ENCODE results near the gene B3GNT4.
"Not testable (repeated sequence)": the region's sequence is repeated elsewhere in the genome, so short reads cannot be mapped to it uniquely, and the experiment has no call there.

The B3GNT4 gene

GRCh38 chr12:122189626-122190475 is 13.7 kb upstream of the B3GNT4 start:
- DNase-seq (ENCODE audit: low spot score): no peak

DNA sequence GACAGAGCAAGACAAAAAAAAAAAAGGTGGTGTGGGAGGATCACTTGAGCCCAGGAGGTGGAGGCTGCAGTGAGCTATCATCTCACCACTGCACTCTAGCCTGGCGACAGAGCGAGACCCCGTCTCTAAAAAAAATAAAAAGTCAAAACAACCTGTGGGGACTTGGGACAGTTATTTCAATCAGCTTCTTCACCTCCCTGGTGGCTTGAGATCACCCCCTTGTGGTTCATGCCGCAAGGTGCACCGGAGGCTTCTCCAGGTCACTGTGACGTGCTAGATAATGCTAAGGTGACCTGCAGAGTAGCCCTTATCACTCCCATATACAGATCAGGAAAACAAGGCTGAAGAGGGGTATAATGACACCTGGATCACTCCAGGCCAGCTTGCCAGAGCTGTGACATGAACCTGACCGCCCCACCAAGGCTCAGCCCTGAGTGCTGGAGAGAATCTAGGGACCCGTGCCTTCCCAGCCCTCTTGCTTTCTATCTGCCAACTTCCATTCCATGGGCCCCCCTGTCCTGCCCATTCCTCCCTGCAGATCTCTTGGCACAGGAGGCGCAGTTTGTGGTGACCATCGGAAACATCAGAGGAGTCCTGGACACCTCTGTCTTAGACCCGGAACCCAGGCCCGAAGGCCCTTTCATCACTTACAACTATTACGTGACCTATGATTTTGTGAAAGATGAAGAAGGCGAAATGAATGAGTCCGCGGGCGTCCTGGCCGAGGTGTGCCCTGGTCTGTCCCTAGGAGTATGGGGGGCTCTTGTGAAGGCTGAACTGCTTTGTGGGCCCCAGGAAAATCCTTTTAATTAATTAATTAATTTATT is 12.5 kb upstream of the B3GNT4 start:
- DNase-seq (ENCODE audit: low spot score): no peak

- no peak for DNase-seq (ENCODE audit: low spot score)
These were observed 11.1 kb upstream of the B3GNT4 start for GRCh38 chr12:122192441-122192840.

- no peak for DNase-seq (ENCODE audit: low spot score)
These were observed 8.7 kb upstream of the B3GNT4 start for GRCh38 chr12:122194804-122195203.

DNA sequence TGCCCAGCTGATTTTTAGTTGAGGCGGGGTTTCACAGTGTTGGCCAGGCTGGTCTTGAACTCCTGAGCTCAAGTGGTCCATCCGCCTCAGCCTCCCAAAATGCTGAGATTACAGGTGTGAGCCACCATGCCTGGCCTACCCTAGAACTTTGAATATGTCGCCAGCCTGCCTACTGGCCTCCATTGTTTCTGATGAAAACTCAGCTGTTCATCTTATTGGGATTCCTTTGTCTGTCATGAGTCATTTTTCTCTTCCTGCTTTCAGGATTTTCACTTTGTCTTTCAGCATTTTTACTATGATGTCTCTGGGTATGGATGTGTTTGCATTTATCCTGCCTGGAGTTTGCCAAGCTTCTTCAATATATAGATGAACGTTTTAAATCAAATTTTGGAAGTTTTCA is 8.1 kb upstream of the B3GNT4 start:
- DNase-seq (ENCODE audit: low spot score): no peak

DNA sequence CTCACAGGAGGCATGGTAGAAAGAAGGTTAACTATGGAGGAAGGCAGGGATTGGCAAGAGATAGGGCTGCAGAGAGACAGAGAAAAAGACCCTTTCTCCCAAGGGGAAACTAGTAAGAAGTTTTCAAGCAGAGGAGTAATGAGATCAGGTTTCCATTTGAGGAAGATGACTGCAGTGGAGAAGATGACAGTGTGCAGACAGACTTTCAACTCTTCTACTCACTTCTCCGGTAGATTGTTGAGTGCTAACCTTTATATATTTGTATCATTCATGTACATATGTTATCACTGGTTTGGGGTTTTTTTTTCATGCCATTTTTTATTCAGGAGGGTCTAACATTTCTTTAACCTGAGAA is 5.9 kb upstream of the B3GNT4 start:
- no peak for DNase-seq (ENCODE audit: low spot score)

DNA sequence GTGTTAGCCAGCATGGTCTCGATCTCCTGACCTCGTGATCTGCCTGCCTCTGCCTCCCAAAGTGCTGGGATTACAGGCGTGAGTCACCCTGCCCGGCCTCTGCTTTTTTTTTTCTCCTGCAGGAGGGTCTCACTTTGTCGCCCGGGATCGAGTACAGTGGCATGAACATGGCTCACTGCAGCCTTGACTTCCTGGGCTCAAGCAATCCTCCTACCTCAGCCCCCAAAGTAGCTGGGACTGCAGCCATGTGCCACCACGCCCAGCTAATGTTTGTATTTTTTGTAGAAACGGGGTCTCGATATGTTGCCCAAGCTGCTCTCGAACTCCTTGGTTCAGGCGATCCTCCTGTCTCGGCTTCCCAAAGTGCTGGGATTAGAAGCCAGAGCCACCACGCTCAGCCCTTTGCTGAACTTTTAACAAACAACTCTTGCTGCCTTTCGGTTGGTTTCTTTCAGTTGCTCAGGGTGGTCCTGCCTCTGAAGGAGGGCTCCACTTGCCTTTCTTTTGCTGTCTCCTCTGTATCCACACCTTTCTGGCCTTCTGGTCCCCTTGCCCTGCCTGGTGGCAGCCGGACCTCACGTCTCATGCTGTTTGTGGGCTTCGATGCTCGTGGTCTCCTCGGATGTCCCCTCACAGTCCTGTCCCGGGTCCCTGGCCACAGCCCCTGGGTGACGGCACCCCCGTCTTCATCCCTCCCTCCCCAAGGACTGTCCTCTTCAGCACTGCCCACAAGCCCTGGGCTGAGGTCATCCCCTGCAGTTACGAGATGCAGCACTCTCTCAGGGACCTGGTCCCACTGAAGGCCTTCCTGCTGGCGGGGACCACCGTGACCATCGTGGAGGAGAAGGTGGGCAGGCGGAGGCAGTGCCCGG is 3.8 kb upstream of the B3GNT4 start:
- DNase-seq (ENCODE audit: low spot score): no peak

DNA sequence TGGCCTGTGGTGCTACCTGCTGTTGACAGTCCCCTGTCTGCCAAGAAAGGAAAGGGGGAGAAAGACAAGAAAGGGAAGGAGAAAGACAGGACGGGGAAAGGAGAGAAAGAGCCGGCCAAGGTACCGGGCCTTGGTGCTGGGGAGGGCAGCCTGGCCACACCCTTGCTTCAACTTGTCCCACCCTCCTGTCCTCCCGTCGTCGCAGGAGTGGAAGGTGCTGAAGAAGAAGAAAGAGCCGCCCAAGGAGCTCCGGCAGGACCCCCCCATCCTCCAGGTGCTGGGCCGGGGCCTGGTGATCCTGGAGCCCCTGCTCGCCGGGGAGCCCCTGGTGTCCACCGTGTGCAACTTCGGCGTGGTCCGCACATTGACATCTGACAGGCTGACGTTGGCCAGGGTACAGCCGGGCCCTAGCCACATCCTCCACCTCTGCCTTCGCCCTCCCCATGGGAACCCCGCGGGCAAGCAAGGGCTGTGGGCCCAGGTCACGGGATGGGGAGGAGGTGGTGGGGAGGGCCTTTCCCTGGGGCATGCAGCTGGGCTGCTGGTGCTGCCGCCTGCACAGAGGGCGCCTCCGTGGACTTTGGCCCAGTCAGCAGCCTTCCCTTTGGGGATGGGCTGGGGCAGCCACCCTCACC is 2.9 kb upstream of the B3GNT4 start:
- DNase-seq (ENCODE audit: low spot score): no peak

- no peak for DNase-seq (ENCODE audit: low spot score)
These were observed 2.1 kb upstream of the B3GNT4 start for GRCh38 chr12:122201381-122201780.

DNA sequence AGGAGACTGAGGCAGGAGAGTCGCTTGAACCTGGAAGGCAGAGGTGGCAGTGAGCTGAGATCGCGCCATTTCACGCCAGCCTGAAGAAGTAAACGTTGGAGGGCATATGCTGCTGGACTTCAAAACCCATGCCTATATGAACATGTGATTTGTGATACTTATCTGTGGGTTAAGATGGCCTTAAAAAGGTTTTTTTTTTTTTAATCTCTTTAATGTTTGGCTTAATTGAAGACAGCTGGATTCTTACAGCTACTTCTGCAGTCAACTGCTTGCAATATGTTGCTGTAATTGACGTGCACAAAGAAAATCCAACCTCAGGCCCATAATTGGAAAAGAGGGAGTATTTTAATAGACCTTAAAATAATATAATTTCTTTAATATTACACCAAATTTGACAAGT is 1.5 kb upstream of the B3GNT4 start:
- no peak for DNase-seq (ENCODE audit: low spot score)

DNA sequence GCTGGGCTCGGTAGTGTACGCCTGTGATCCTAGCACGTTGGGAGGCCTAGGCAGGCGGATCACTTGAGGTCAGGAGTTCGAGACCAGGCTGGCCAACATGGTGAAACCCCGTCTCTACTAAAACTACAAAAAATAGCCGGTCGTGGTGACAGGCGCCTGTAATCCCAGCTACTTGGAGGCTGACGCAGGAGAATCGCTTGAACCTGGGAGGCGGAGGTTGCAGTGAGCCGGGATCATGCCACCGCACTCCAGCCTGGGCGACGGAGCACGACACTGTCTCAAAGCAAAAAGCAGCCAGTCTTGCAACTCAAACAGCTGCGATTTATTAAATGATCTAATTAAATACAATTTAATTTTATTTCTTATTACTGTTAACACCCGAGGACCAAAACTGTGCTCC is 698 bp upstream of the B3GNT4 start:
- DNase-seq (ENCODE audit: low spot score): not testable (repeated sequence)

- no peak for DNase-seq (ENCODE audit: low spot score)
These were observed 901 bp downstream of the B3GNT4 start for GRCh38 chr12:122204167-122205052.

DNA sequence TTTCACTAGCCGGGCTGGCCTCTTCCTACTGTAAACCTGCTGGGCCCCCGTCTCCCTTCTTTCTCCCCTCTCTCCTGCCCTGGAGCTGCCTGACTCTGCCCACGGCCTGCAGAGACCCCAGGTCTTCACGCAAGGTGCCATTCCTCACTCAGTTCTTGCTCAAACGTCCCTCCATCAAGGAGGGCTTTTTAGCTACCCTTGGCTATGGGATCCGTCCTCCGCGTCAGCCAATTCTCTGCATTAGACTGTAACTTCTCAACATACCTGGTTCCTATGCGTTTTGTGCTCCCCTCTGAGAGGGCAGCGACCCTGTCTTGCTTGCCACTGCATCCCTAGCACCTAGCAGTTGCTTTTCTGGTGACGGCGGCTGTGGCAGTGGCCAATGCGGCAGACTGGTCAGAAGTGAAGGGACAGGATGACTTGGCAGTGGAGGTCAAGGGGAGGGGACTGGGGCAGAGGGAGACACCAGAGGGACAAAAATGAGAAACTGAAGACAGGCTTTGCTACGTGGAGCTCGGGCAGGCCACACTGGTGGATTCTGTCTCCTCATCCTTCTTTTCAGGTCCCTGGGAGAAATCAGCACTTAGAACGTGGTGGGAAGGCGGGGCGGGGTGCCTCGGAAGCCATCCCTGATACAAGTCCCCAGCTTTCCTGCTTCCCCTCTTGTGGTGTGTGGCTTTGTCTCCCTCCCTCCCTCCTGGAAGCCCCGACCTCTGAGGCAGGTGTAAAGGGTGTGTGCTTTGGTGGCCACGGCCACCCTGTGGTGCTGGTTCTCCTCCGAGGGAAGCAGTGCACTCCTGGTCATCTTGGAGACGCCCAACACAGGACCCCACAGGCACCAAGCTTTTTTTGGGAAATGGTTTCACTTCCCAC is 1.8 kb downstream of the B3GNT4 start:
- no peak for DNase-seq (ENCODE audit: low spot score)

GRCh38 chr12:122206111-122206881 is 2.8 kb downstream of the B3GNT4 start:
- DNase-seq (ENCODE audit: low spot score): no peak

- DNase-seq (ENCODE audit: low spot score): no peak
These were observed 3.5 kb downstream of the B3GNT4 start for GRCh38 chr12:122206976-122207375.

DNA sequence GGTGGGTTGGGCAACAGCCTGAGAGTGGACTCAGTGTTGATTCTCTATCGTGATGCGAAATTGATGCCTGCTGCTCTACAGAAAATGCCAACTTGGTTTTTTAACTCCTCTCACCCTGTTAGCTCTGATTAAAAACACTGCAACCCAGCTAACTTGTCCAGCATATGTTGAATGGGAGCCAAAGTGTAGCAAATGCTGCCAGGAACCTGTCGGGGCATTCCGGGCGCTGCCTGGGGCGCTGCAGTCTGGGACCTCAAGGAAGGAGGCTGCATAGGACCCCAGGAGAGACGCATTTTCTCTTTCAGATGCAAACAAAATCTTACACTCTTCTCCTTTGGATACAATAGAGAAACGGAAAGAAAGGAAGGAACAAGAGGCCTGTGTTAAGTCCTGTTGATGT is 3.9 kb downstream of the B3GNT4 start:
- no peak for DNase-seq (ENCODE audit: low spot score)

GRCh38 chr12:122208073-122208820 is 4.7 kb downstream of the B3GNT4 start:
- no peak for DNase-seq (ENCODE audit: low spot score)

GRCh38 chr12:122215771-122216170 is 12.3 kb downstream of the B3GNT4 start:
- no peak for DNase-seq (ENCODE audit: low spot score)
